SK-N-MC (cell line): Measurements from ENCODE around the gene KCNJ1.

Experiments used
- DNase-seq: peaks from one replicate; pipeline ENCODE4 v3.0.0-alpha.2; 2011; ENCODE audit warnings: low read depth, low spot score
- H3K27ac ChIP-seq: fragments of 200-600 bp; sonication (generic); 2 replicates; pipeline ENCODE4 v1.5.1; 2016; ENCODE audit warnings: mixed run types
- H3K36me3 ChIP-seq: fragments of 200-600 bp; sonication (generic); 2 replicates; pipeline ENCODE4 v1.6.1; 2017; ENCODE audit warnings: antibody characterized with exemption, low read length, mixed read lengths; ENCODE audit not compliant: insufficient read depth
- H3K4me3 ChIP-seq: fragments of 200-600 bp; sonication (generic); 2 replicates; pipeline ENCODE4 v1.5.1; 2016
- H3K9ac ChIP-seq: fragments of 200-600 bp; sonication (generic); 2 replicates; pipeline ENCODE4 v1.8.0; 2017; ENCODE audit warnings: mixed run types, mixed read lengths; ENCODE audit not compliant: insufficient read length
- H3K9me3 ChIP-seq: fragments of 200-600 bp; sonication (generic); 2 replicates; pipeline ENCODE4 v1.6.1; 2017; ENCODE audit warnings: low read depth, mild to moderate bottlenecking, antibody characterized with exemption, low read length, moderate library complexity, mixed read lengths
- EZH2 ChIP-seq: fragments of 200-600 bp; sonication (generic); IDR thresholded peaks from one replicate; pipeline ENCODE4 v1.6.1; 2017; ENCODE audit warnings: antibody characterized with exemption
- FOXP2 ChIP-seq: optimal IDR thresholded peaks from 2 replicates; pipeline ENCODE3; 2011; ENCODE audit warnings: mild to moderate bottlenecking, moderate library complexity; ENCODE audit not compliant: insufficient read depth; ENCODE audit errors: extremely low read length, control extremely low read depth
- POLR2AphosphoS5 ChIP-seq: IDR thresholded peaks from 2 replicates; pipeline ENCODE4 v1.6.1; 2012; ENCODE audit warnings: mild to moderate bottlenecking, low read depth, low read length, borderline replicate concordance

Gene KCNJ1

DNA sequence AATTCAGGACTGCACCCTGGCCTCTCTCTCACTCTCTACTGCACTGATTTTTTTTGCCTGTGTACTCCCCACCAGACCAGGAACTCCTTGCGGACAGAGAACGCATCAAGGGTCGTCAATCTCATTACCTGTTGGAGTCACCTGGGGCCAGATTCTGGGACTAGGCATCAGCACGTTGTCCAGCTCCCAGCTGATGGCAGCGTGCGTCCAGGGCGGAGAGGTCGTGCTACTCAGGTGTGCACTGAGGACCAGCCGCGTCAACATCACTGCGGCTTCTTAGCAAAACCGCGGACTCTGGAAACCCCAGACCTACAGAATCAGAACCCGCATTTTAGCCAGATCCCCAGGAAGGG is 37.2 kb upstream of the KCNJ1 start:
- Histone ChIP-seq H3K27ac (no peak overlapping the region), H3K4me3 (no peak overlapping the region)

DNA sequence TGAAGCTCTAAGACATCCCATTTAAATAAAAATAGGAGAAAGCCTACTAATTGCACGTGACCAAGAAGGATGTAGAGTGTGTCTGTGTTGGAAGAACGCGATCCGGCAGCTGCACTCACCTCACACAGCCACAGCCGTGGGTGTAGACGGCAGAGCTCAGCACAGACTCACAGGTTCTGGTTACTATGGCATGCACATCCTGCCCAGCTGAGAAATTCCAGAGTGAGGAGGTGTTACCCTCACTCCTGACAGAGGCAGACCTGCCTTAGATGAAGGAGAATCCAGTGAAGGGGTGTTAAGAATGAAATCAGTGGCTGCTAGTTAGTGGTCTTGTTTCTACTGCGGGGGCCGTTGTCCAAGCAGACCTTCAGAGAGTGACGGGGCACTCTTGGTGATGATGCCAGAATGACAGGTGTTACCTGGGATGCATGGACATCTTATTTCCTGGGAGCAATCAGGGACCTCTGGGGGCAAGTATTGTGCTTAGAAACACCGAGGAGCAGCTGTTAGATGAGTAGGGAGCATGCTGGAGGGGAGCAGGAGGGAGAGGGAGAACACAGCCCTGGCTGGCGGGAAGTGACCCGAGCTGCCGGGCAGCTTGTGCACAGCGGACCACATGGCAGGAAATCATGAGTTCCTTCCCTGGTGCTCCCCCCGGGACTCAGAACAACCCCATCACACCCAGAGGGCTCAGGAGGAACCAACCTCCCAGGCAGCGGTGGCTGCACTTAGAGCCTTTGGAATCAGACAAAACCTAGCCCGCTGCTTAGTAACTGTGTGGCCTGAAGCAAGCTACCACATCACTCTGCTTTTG is 36.4 kb upstream of the KCNJ1 start:
- Histone ChIP-seq H3K36me3 (no peaks in the 10 kb centered on the region), H3K4me3 (no peak overlapping the region), H3K27ac (no peak overlapping the region), H3K9me3 (no peaks in the 10 kb centered on the region), H3K9ac (no peak overlapping the region)
- DNase-seq, result no peak
- TF ChIP-seq EZH2 (no peak), FOXP2 (no peak), POLR2AphosphoS5 (no peak)

More for the DNA sequence above, 37.2 kb upstream of the KCNJ1 start:
- H3K36me3 ChIP-seq, result no peaks in the 10 kb centered on the region
- TF ChIP-seq FOXP2 (no peak), POLR2AphosphoS5 (no peak), EZH2 (no peak)
- no peaks in the 10 kb centered on the region for H3K9me3 ChIP-seq
- no peak for DNase-seq
- H3K9ac ChIP-seq, result no peak overlapping the region

DNA sequence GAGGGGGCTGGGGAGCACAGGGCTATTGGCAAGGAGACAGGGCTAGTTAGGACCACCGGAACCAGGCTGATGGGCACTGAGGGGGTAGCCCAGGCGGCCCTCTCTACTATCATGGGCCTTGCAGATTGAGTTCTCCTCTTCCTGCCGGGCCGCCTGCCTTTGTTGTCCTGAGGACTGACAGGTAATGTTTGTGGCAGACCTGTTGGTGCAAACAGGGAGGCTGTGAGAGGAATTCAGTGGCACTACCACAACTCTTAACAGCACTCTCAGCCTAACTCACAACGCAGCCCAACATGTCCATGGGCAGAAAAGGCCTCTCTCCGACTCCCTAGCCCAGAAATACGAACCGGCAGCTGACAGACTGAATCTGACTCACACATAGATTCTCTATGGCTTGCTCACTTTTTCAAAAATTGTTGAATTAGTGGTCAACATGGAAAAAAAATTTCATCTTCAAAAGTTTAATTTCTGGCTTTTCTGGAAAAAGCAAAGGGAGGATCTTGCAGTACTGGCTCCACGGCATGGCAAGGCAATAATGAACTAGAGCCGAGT is 35.5 kb upstream of the KCNJ1 start:
- TF ChIP-seq EZH2, result no peak
- TF ChIP-seq POLR2AphosphoS5, result no peak
- TF ChIP-seq FOXP2, result no peak
- Histone ChIP-seq H3K36me3 (no peaks in the 10 kb centered on the region), H3K4me3 (no peak overlapping the region), H3K9ac (no peak overlapping the region), H3K27ac (no peak overlapping the region), H3K9me3 (no peaks in the 10 kb centered on the region)
- no peak for DNase-seq

DNA sequence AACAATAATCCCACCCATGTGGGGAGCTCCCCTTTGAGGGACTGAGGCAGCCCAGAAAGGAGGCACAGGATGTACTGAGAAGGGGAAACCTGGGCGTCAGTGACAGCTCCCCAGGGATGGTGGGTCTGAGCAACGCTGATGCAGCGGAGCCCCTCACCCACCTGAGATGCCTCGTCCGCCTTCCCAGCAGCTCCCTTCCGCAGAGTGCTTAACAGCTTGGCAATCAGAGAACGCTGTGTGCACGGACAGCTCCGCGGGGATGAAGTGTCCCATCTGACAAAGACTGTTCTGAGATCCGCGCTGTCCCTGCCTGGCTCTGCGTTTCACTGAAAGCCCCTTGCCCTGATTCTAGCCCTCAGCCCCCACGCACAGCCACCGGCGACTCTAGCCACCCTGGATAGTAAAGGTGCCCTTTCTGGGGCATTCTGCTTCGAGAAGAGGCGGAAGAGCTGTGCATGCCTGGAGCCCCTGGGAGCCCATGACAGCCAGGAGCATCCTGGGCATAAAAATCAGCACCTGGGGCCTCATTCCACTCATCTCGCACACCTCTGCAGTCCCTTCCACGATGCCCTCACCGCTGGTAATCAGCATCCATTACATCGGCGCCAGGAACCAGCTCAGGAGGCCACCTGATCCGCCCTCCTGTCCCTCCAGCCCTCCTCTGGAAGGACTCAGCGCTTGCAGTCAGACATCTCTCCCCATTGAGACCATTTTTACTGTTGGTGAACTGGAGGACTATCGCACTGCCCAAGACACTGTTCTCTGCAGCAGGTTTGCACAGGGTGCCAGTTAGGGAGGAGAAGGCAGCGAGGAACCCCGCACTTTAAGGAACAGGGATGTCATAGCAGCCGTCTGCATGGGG is 34.8 kb upstream of the KCNJ1 start:
- Histone ChIP-seq H3K9me3 (no peaks in the 10 kb centered on the region), H3K27ac (no peak overlapping the region), H3K36me3 (no peaks in the 10 kb centered on the region), H3K9ac (no peak overlapping the region), H3K4me3 (no peak overlapping the region)
- DNase-seq, result no peak
- TF ChIP-seq FOXP2 (no peak), EZH2 (no peak), POLR2AphosphoS5 (no peak)

DNA sequence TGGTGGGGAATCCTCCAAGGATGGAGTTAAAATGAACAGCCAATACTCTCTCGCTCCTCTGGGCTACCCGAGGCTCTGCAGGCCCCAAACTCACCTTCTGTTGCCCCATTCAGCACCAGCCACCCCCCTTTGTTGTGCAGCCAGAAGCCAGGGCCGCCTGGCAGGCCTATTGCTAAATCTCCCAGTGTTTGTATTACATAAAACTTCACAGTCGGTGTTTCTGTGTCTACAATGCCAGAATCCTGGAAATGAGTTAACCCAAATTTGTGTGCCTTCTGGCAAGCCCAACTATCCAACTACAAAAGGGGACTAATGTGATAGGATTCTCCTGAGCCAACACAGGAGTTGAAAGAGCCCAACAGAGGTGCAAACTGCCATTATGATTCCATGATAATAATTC is 33.4 kb upstream of the KCNJ1 start:
- H3K27ac ChIP-seq, result no peak overlapping the region
- H3K9ac ChIP-seq, result no peak overlapping the region
- H3K36me3 ChIP-seq, result no peaks in the 10 kb centered on the region
- H3K4me3 ChIP-seq, result no peak overlapping the region
- H3K9me3 ChIP-seq, result no peaks in the 10 kb centered on the region
- no peak for DNase-seq
- TF ChIP-seq FOXP2, result no peak
- TF ChIP-seq POLR2AphosphoS5, result no peak
- TF ChIP-seq EZH2, result no peak

DNA sequence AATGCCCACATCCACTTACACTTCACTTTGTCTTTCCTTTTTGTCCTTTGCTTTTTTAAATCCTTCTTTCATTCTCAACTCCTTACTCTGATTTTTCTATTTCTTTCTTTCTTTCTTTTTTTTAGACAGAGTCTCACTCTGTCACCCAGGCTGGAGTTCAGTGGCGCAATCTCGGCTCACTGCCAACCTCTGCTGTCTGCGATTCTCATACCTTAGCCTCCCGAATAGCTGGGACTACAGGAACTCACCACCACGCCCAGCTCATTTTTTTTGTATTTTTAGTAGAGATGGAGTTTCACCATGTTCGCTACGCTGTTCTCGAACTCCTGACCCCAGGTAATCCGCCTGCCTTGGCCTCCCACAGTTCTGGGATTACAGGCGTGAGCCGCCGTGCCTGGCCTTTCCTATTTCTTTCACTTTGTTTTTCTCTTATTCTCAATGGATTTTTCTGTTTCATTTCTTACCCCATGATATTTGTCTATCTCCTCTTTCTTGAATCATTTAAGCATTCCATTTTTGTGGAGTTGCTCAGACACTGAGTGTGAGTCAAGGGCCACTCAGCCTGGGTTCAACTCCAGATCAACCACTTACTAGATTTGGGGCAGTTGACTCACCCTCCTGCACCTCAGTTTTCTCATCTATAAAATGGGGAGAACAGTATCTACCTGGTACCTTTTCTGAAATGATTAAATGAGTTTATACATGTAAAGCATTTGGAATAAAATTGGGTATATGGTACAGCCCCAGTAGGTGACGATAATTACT is 31.7 kb upstream of the KCNJ1 start:
- H3K4me3 ChIP-seq, result no peak overlapping the region
- H3K9me3 ChIP-seq, result no peaks in the 10 kb centered on the region
- TF ChIP-seq FOXP2, result no peak
- TF ChIP-seq POLR2AphosphoS5, result no peak
- no peak for TF ChIP-seq EZH2
- H3K27ac ChIP-seq, result no peak overlapping the region
- no peaks in the 10 kb centered on the region for H3K36me3 ChIP-seq
- H3K9ac ChIP-seq, result no peak overlapping the region
- DNase-seq, result no peak

DNA sequence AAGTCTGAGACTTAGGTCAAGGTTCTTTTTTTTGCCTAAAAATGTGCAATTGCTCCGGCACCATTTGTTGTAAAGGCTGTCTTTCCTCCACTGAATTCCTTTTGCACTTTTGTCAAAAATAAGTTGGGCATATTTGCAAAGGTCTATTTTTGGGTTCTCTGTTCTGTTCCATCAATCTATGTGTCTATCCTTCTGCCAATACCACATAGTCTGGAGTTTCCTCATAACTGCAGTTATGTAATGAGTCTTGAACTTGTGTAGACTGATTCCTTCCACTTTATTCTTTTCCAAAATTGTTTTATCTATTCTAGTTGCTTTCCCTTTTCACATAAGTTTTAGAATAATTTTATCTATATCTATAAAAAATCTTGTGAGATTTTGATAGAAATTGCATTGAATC is 30.7 kb upstream of the KCNJ1 start:
- Histone ChIP-seq H3K27ac (no peak overlapping the region), H3K9ac (no peak overlapping the region), H3K4me3 (no peak overlapping the region), H3K9me3 (no peaks in the 10 kb centered on the region), H3K36me3 (no peaks in the 10 kb centered on the region)
- TF ChIP-seq FOXP2 (no peak), EZH2 (no peak), POLR2AphosphoS5 (no peak)
- no peak for DNase-seq
